Kidney epithelial cell (primary cell): ENCODE results near the gene METTL26. TPM values are rescaled to one million over a fixed set of nuclear protein-coding genes. Genes with fewer than 3 reads are reported as not detected.

Experiments used
- DNase-seq: peaks from one replicate; pipeline ENCODE4 v3.0.0-alpha.2; 2010; ENCODE audit warnings: low read depth
- H3K27me3 ChIP-seq: 2 replicates; pipeline ENCODE4 v1.6.0; 2011; ENCODE audit warnings: low read length; ENCODE audit not compliant: control insufficient read depth, insufficient read depth
- H3K36me3 ChIP-seq: 2 replicates; pipeline ENCODE4 v1.5.1; 2011; ENCODE audit warnings: low read length; ENCODE audit not compliant: control insufficient read depth, insufficient read depth
- H3K4me3 ChIP-seq: 2 replicates; pipeline ENCODE4 v1.5.1; 2011; ENCODE audit warnings: low read depth, mild to moderate bottlenecking, control low read depth, low read length
- CTCF ChIP-seq: IDR thresholded peaks from 2 replicates; pipeline ENCODE4 v1.5.1; 2011; ENCODE audit warnings: mild to moderate bottlenecking, moderate library complexity, low read length, control low read depth, inconsistent platforms; ENCODE audit not compliant: insufficient read depth, poor library complexity, severe bottlenecking
- total RNA-seq: library from RNA; depleted of rRNA; stranded (reverse); fragments of >200 nt; gene quantifications from 2 replicates; pipeline ENCODE4 v1.2.3, GENCODE V29; 2015

METTL26 gene
- total RNA-seq, 1 donor from 2014 or later: 170 TPM

- no peak overlapping the region for H3K4me3 ChIP-seq
- no peak for DNase-seq
- no peak for TF ChIP-seq CTCF
- H3K27me3 ChIP-seq: no peaks in the 10 kb centered on the region
- H3K36me3 ChIP-seq: no peaks in the 10 kb centered on the region
These were observed 21.4 kb upstream of the METTL26 start for GRCh38 chr16:657487-657886.

- DNase-seq: no peak
- no peaks in the 10 kb centered on the region for H3K36me3 ChIP-seq
- no peak overlapping the region for H3K4me3 ChIP-seq
These were observed 17.9 kb upstream of the METTL26 start for GRCh38 chr16:654034-654433.

GRCh38 chr16:652454-653305 is 16.6 kb upstream of the METTL26 start:
- TF ChIP-seq CTCF: no peak
- H3K36me3 ChIP-seq: no peaks in the 10 kb centered on the region
- DNase-seq: no peak
- no peak overlapping the region for H3K4me3 ChIP-seq
- H3K27me3 ChIP-seq: no peaks in the 10 kb centered on the region

More at GRCh38 chr16:654034-654433, 17.9 kb upstream of the METTL26 start:
- TF ChIP-seq CTCF: no peak
- no peaks in the 10 kb centered on the region for H3K27me3 ChIP-seq

- Histone ChIP-seq H3K36me3 (no peaks in the 10 kb centered on the region), H3K27me3 (no peaks in the 10 kb centered on the region), H3K4me3 (no peak overlapping the region)
- TF ChIP-seq CTCF: no peak
- DNase-seq: no peak
These were observed 15.7 kb upstream of the METTL26 start for GRCh38 chr16:651844-652243.

- TF ChIP-seq CTCF: no peak
- H3K27me3 ChIP-seq: no peaks in the 10 kb centered on the region
- H3K36me3 ChIP-seq: no peaks in the 10 kb centered on the region
- DNase-seq: no peak
- H3K4me3 ChIP-seq: peak overlapping the region; percentile 53
These were observed 13.5 kb upstream of the METTL26 start for GRCh38 chr16:649631-650030.
